Astrocyte of the spinal cord (primary cell): Measurements from ENCODE around the gene PFKL.
"Not testable (repeated sequence)": the region's sequence is repeated elsewhere in the genome, so short reads cannot be mapped to it uniquely, and the experiment has no call there.

Experiments
- DNase-seq: peaks from one replicate; pipeline ENCODE4 v3.0.0; 2011; ENCODE audit warnings: low read depth, low spot score
- H3K4me3 ChIP-seq: 2 replicates; pipeline ENCODE4 v1.5.1; 2011; ENCODE audit warnings: low read depth, mild to moderate bottlenecking, low read length, moderate library complexity
- in situ Hi-C: cut with HindIII; loops from 2 replicates; pipeline ENCODE4 v1.10.0; 2017; ENCODE audit warnings: low sequenced_read_pairs
- TF ChIP-seq, protein P1 (sequence below): IDR thresholded peaks from 2 replicates; pipeline ENCODE4 v1.5.1; 2012; ENCODE audit warnings: low read depth, mild to moderate bottlenecking, low read length, inconsistent platforms

PFKL gene

DNA sequence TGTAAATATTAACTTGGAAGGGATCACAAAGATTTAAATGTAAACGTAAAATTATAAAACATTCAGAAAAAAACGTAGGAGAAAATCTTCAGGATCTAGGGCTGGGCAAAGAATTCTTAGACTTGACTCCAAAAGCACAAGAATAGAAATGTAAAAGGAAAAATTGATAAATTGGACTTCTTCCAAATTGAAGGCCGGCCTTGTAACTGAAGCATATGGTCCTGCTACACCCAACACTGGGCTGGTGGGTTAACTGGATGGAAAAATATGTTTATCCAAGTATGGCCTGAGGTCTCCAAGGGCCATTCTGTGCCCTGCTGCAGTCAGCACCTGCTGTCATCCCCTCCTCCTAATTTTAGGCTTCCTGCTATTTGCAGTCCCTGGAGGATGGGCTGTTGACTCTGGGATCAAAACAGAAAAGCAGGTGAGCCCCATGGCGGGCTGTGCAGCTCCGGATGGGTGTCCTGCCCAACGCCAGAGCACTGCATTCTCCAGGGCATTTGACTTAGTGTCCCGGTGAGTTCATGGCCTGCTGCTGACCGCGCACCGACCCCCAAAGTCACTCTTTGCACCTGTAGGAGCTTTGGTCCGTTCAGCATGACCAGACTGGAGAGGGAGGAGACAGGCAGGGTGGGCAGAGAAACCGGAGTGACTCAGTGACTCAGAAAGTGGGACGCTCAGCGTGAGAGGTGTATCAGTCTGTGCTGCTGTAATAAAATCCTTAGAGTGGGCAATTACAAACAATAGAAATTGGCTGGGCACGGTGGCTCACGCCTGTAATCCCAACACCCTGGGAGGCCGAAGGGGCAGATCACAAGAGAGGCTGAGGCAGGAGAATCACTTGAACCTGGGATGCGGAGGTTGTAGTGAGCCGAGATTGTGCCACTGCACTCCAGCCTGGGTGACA, 20.2 kb upstream of the PFKL start:
- in situ Hi-C loops = no loop called here
- DNase-seq = no peak
- TF ChIP-seq, protein P1, sequence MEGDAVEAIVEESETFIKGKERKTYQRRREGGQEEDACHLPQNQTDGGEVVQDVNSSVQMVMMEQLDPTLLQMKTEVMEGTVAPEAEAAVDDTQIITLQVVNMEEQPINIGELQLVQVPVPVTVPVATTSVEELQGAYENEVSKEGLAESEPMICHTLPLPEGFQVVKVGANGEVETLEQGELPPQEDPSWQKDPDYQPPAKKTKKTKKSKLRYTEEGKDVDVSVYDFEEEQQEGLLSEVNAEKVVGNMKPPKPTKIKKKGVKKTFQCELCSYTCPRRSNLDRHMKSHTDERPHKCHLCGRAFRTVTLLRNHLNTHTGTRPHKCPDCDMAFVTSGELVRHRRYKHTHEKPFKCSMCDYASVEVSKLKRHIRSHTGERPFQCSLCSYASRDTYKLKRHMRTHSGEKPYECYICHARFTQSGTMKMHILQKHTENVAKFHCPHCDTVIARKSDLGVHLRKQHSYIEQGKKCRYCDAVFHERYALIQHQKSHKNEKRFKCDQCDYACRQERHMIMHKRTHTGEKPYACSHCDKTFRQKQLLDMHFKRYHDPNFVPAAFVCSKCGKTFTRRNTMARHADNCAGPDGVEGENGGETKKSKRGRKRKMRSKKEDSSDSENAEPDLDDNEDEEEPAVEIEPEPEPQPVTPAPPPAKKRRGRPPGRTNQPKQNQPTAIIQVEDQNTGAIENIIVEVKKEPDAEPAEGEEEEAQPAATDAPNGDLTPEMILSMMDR = no peak
- H3K4me3 ChIP-seq = no peak overlapping the region

DNA sequence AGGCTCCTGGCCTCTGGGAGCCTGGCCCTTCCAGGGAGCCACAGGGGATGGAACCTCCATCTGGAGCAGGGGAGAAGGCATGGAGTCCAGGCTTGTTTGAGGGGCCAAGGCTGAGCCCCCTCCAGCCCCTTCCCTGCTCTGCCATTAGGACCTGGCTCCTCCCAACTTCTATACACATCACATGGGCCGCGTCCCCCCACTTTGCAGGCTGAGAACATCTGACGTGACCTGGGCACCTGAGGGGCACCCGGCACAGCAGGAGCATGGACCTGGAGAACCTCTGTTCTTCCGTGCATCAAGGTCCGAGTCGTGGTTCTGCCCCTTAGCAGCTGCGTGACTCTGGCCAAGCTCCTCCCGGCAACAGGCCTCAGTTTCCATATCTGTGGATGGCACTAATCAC, 18.1 kb upstream of the PFKL start:
- H3K4me3 ChIP-seq = no peak overlapping the region
- in situ Hi-C loops = no loop called here
- TF ChIP-seq, protein P1 = no peak
- DNase-seq = no peak

DNA sequence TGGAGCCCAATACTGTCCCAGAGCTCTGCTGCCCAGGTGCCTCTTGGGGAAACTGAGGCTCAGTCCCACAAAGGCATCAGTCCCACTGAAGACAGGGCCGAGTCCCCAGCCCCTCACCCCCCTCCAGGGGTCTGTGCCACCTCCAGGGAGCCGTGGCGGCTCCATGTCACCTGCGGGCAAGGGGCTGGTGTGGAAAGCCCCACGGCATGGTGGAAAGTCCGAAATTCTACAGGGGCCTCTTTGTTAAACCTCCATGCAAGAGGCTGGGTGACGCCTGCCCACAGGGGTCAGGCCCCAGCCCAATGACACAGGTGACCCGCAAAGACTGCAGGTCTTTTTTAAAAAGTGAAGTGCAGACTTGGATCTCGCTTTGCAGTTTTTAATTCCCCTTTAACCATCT, 17.5 kb upstream of the PFKL start:
- in situ Hi-C loops = no loop called here
- H3K4me3 ChIP-seq = no peak overlapping the region
- TF ChIP-seq, protein P1 = no peak
- no peak for DNase-seq

DNA sequence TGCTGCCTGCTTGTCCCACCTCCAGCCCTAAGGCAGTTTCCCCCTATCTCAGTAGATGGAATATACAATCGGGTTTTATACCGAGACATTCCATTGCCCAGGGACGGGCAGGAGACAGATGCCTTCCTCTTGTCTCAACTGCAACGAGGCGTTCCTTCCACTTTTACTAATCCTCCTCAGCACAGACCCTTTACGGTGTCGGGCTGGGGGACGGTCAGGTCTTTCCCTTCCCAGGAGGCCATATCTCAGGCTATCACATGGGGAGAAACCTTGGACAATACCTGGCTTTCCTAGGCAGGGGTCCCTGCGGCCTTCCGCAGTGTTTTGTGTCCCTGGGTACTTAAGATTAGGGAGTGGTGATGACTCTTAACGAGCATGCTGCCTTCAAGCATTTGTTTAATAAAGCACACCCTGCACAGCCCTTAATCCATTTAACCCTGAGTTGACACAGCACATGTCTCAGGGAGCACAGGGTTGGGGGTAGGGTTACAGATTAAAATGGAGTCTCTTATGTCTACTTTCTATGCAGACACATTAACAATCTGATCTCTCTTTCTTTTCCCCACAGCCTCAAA, 16.6 kb upstream of the PFKL start:
- in situ Hi-C loops, DNase-seq, H3K4me3 ChIP-seq: not testable (repeated sequence)

DNA sequence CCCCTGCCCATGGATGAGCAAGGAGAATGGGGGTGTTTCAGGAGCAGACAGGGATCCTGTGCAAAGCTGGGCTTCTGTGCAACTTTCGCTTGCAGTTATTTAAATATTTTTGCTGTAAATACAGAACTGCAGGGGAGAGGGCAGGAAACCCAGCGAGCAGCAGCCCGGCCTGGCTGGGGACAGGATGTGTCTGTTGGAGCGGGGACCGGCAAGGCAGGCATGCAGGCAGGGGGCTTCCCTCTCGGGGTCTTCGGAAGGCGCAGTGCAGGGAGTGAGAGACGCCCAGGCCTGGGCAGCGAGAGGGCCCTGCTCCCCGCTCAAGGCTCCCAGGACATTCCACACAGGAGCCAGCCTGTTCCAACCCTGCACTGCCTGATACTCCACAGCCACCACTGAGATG, 15.9 kb upstream of the PFKL start:
- in situ Hi-C loops = no loop called here
- no peak for DNase-seq
- TF ChIP-seq, protein P1 = no peak
- H3K4me3 ChIP-seq = no peak overlapping the region

DNA sequence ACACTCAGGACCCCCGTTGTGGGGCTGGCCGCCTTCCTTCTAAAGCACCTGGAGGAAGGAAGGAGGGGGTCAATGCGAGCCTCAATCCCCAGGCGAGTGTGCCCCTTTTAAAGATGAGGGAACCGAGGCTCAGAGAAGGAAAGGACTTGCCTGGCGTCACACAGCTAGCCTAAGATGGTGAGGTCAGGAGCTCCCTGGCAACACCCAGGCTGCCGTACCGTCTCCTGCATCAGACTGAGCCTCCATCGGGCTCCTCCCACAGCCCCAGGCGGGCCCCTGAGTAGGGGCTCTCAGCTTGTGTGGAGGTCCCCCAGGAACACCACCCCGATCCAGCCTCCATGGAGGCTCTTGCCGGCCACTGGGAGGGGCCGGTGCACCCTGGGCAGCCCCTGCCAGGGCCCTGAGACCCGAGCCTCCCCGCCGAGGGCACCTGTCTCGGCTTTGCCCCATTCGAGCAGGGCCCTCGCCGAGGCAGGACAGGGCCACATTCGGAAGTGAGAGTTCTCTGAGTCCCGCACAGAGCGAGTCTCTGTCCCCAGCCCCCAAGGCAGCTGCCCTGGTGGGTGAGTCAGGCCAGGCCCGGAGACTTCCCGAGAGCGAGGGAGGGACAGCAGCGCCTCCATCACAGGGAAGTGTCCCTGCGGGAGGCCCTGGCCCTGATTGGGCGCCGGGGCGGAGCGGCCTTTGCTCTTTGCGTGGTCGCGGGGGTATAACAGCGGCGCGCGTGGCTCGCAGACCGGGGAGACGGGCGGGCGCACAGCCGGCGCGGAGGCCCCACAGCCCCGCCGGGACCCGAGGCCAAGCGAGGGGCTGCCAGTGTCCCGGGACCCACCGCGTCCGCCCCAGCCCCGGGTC, 14.5 kb upstream of the PFKL start, which contains the start of gene AIRE:
Gene AIRE, plus strand, starts transcription at position 739 of the 855 bp plus-strand sequence. CDS start 131 bp downstream, outside the sequence.
- DNase-seq = no peak
- no peak within 1 kb of the TSS for H3K4me3 ChIP-seq
- TF ChIP-seq, protein P1 = no peak
- in situ Hi-C loops = no loop called here
